Measurements from ENCODE around the gene DAO. TPM values are rescaled to one million over a fixed set of nuclear protein-coding genes. Genes with fewer than 3 reads are reported as not detected.

The DAO gene
- total and polyA plus RNA-seq, 8 donors = not detected

DNA sequence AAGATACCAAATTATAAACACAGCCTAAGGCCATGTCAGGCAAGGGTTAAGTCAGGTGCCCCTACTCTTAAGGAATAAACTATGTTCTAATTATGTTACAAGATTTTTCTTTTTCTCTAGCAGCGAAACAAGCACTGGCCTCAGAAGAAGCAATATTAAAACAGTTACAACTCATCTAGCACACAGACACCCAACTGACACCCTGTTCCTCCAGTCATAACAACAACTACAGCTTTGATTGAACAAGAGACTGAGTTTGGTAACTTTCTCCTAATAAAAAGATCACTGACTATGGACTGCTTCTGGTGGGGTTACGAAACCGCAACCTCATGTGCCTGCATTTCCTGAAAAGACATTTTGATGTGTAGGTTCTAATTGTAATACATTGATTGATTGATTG lies 3.3 kb upstream of the DAO start:
- Histone ChIP-seq H3K4me1 (no peaks in the 10 kb centered on the region), H3K4me3 (no peak overlapping the region), H3K36me3 (no peaks in the 10 kb centered on the region), H3K9me3 (no peaks in the 10 kb centered on the region), H3K27me3 (no peaks in the 10 kb centered on the region), H3K27ac (no peak overlapping the region)
- no peak for TF ChIP-seq CTCF (IDR thresholded peaks at IDR 0.05)
- DNase-seq (no peak), ATAC-seq (no peak)
- intact Hi-C loops (cut with DNase I) = no loop called here

DNA sequence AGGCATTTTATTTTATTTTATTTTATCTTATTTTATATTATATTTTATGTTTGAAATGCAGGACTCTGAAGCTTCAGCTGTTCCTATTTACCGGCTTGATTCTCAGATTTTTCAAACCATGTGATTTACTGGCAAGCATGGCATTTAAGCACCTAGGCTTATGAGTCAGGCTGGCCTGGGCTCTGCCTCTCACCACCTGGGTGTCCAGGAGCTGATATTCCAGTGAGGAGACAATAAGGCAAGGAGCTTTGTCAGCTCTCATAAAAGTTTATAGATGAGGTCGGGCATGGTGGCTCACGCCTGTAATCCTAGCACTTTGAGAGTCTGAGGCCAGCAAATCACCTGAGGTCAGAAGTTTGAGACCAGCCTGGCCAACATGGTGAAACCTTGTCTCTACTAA lies 2.1 kb downstream of the DAO start:
- intact Hi-C loops (cut with DNase I) = no loop called here
- Histone ChIP-seq H3K27me3 (no peaks in the 10 kb centered on the region), H3K4me1 (no peaks in the 10 kb centered on the region), H3K9me3 (no peaks in the 10 kb centered on the region), H3K36me3 (no peaks in the 10 kb centered on the region), H3K4me3 (no peak overlapping the region), H3K27ac (no peak overlapping the region)
- ATAC-seq (no peak), DNase-seq (no peak)
- no peak for TF ChIP-seq CTCF (IDR thresholded peaks at IDR 0.05)

DNA sequence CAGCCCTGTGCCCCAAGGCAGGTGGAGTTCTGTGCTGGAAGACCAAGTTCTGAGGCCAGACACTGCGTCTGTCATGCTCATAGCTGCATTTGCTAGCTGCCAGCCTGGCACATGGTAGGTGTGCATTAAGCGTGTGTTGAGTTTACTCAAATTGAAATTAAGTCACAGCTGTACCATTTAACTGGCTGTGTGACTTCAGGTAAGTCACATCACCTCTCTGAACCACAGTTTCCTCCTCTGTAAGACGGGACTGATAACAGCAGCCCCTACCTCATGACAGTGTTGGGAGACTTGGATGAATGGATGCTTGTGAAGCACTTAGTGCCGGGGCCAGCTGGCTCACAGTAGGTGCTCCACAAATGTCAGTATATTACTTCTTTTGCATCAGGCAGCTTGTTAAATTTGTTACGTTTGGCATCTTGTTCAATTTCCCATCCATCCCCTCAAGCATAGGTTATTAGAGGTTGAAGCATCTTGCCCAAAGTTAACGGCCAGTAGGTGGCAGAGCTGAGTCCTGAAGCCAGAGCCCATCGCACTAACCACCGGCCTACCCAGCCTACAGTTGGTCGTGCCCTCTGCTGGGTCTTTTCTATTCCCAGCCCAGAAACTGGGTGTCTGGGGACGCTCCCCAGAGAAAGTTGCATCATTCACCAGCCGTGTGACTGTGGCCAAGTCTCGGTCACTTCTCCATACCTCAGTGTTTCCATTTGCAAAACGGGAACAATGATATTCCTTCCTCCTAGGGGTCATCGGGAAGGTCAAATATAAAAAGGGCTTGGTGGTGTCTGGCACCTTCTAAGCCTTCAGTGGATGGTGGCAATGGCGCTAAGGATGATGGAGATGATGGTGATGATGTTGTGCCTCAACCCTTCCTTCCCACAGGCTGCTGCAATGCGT lies 4.5 kb downstream of the DAO start:
- Histone ChIP-seq H3K36me3 (no peaks in the 10 kb centered on the region), H3K4me3 (no peak overlapping the region), H3K9me3 (no peaks in the 10 kb centered on the region), H3K4me1 (no peaks in the 10 kb centered on the region), H3K27ac (no peak overlapping the region), H3K27me3 (no peaks in the 10 kb centered on the region)
- TF ChIP-seq CTCF (IDR thresholded peaks at IDR 0.05) = peak; percentile 35 to 70
- DNase-seq = peak in 3 of 4 donors; percentile 16 to 84 (median 82)
- intact Hi-C loops (cut with DNase I) = no loop called here
- peak; percentile 93 for ATAC-seq

DNA sequence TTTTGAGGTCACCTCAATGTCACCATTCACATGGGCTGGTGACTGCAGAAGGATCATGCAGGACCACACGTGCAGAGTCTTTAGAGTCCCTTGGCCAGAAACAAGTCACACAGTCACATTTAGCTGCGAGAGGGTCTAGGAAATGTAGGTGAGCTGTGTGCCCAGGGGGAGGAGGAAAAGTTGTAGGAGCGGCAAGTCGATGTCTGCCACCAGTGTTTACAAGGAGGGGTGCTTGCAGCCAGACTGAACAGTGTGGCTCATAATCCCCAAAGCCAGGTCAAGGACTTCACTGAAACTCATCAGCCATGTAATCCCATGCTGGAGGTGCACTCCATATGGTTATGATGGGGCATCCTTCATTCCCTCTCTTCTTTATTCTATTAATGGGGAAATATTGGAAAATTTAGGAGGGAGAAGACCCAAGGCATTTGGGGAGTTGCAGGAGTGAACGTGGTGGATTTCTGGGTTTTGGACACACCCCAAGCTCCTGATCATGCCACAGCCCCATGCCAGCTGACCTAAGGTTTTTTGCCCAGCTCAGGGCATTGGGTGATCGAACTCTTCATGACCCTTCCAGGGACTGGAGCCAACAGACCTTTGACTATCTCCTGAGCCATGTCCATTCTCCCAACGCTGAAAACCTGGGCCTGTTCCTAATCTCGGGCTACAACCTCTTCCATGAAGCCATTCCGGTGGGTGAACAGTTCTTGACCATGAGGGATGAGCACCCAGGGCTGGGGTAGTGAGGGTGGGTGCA lies 7.2 kb downstream of the DAO start:
- no peak for TF ChIP-seq CTCF (IDR thresholded peaks at IDR 0.05)
- H3K9me3 ChIP-seq = peaks cover 0 to 5% of the 10 kb centered on the region in 2 donors
- no peak for ATAC-seq
- DNase-seq = no peak
- intact Hi-C loops (cut with DNase I) = no loop called here
- H3K4me1 ChIP-seq = no peaks in the 10 kb centered on the region
- no peak overlapping the region for H3K27ac ChIP-seq
- no peak overlapping the region for H3K4me3 ChIP-seq
- no peaks in the 10 kb centered on the region for H3K27me3 ChIP-seq
- H3K36me3 ChIP-seq = no peaks in the 10 kb centered on the region

DNA sequence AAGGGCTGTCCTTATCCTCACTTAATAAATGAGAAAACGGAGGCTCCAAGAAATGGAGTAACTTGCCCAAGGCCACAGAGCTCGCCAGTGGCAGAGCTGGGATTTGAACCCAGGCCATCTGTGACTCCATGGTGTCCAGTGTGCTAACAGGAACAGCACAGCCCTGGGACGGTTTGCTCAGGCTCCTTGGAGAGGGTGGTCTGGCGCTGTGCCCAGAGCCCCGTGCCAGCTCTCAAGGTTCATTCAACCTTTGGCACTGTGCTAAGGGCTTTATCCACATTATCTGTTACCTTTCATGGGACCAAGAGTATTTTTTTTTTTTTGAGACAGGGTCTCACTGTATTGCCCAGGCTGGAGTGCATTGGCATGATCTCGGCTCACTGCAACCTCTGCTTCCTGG lies 8.1 kb downstream of the DAO start:
- ATAC-seq (no peak), DNase-seq (no peak)
- no peaks in the 10 kb centered on the region for H3K27me3 ChIP-seq
- H3K4me1 ChIP-seq = no peaks in the 10 kb centered on the region
- H3K27ac ChIP-seq = no peak overlapping the region
- no peak overlapping the region for H3K4me3 ChIP-seq
- H3K9me3 ChIP-seq = peaks cover 0 to 5% of the 10 kb centered on the region in 2 donors
- intact Hi-C loops (cut with DNase I) = no loop called here
- H3K36me3 ChIP-seq = no peaks in the 10 kb centered on the region
- TF ChIP-seq CTCF (IDR thresholded peaks at IDR 0.05) = no peak

All from left lung (tissue), 10 donors.